Measurements from ENCODE around the gene RHOBTB1. TPM values are rescaled to one million over a fixed set of nuclear protein-coding genes. Genes with fewer than 3 reads are reported as not detected.

Gene RHOBTB1
- total and polyA plus RNA-seq, 12 donors: 4.3 to 20.5 (median 12.3) TPM

DNA sequence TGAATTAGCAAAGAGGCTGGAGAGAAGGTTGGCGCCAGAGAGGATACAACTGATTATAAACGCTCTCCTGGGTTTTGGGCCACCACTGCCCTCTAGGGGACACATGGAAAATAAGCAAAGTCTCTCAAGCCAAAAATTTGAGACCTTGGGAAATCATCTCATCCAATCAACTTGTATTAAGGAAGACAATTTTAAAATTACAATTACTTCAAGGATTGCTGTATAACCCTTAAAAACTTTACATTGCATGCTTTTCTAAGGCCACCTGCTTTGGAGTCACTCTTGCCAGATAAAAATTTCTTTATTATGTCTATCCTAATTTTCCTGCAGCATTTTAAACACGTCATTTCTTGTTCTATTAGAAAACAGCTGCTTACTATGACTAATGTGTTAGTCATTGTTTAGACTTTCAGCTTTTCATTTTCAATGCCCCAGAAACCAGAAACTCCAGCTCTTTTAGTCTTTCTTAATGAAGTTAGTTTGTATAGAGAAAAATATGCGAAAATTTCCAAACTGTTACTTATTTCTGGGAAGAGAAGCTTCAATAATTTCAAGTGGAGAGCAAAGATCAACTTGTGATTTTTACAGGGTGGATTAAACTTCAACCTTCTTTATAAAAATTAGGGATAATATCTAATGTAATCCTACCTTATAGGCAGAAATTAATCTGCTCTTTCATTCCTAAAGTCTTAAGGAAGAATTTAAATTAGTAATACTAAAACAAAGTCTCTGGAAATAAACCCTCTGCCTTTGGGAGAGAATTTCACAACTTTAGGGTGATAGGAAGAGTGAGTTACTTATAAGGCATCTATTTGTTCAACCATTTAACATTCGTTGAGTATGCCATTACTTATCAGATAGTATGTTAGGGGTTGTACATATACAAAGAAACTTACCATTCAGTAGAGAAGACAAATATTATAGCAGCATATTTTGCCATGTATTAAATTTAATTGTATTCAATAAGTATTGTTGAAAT lies 20.6 kb upstream of the RHOBTB1 start:
- H3K36me3 ChIP-seq: no peaks in the 10 kb centered on the region
- ATAC-seq: peak in 7 of 8 donors; percentile 66 to 93 (median 90)
- peak overlapping the region in 7 of 10 donors; percentile 39 to 62 (median 54) for H3K27ac ChIP-seq
- H3K4me3 ChIP-seq: peak overlapping the region in 1 of 10 donors; percentile 2
- no peaks in the 10 kb centered on the region for H3K9me3 ChIP-seq
- TF ChIP-seq CTCF (IDR thresholded peaks at IDR 0.05): peak; percentile 70 to 92 (median 86)
- intact Hi-C loops (cut with DNase I): loop anchor here (1.0 to 10.0 kb wide), 11 partner anchors 81 to 320 kb away; no protein-coding TSS in a partner anchor
- WGBS, 2 donors: 36 to 42% methylated on average over 5 of the region's 5 CpGs
- DNase-seq: peak; percentile 40 to 80
- peaks cover 0 to 25% (median 10%) of the 10 kb centered on the region in 9 donors for H3K4me1 ChIP-seq
- no peaks in the 10 kb centered on the region for H3K27me3 ChIP-seq

GRCh38 chr10:60963441-60964256 lies 19.7 kb upstream of the RHOBTB1 start:
- H3K36me3 ChIP-seq: no peaks in the 10 kb centered on the region
- peak in 2 of 8 donors; percentile 54 to 58 for ATAC-seq
- H3K27me3 ChIP-seq: no peaks in the 10 kb centered on the region
- intact Hi-C loops (cut with DNase I): loop anchor here (1.0 to 10.0 kb wide), 11 partner anchors 80 to 321 kb away; no protein-coding TSS in a partner anchor
- TF ChIP-seq CTCF (IDR thresholded peaks at IDR 0.05): no peak
- H3K4me1 ChIP-seq: peaks cover 0 to 25% (median 10%) of the 10 kb centered on the region in 9 donors
- no peak for DNase-seq
- H3K4me3 ChIP-seq: no peak overlapping the region
- peak overlapping the region in 4 of 10 donors; percentile 8 to 28 (median 22) for H3K27ac ChIP-seq
- no peaks in the 10 kb centered on the region for H3K9me3 ChIP-seq
- 15 to 18% methylated on average over 4 of the region's 4 CpGs for WGBS, 2 donors

DNA sequence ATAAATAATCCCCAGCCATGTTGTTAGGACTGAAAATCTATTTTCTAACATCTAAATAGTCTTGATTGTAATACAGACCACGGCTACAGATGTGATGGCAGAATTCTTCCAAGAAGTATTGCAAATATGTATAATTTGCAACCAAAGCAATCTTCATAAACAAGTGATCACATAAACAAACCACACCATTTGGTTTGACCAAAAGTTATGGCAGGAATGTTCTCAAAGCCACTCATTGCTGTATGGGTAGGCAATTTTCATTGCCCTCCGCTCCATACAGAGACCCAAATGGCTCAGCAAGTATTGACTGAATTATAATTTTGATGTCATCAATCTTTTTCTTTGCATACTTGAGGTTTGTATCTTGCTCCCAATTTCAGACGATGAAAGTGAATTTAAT lies 19.0 kb upstream of the RHOBTB1 start:
- H3K27ac ChIP-seq: no peak overlapping the region
- intact Hi-C loops (cut with DNase I): loop anchor here (5.0 to 10.0 kb wide), 5 partner anchors 81 to 322 kb away; no protein-coding TSS in a partner anchor
- no peak for TF ChIP-seq CTCF (IDR thresholded peaks at IDR 0.05)
- 64 to 70% methylated on average over 3 of the region's 3 CpGs for WGBS, 2 donors
- H3K4me1 ChIP-seq: peaks cover 0 to 25% (median 10%) of the 10 kb centered on the region in 9 donors
- H3K36me3 ChIP-seq: no peaks in the 10 kb centered on the region
- DNase-seq: no peak
- no peaks in the 10 kb centered on the region for H3K27me3 ChIP-seq
- no peak overlapping the region for H3K4me3 ChIP-seq
- no peak for ATAC-seq
- H3K9me3 ChIP-seq: no peaks in the 10 kb centered on the region

DNA sequence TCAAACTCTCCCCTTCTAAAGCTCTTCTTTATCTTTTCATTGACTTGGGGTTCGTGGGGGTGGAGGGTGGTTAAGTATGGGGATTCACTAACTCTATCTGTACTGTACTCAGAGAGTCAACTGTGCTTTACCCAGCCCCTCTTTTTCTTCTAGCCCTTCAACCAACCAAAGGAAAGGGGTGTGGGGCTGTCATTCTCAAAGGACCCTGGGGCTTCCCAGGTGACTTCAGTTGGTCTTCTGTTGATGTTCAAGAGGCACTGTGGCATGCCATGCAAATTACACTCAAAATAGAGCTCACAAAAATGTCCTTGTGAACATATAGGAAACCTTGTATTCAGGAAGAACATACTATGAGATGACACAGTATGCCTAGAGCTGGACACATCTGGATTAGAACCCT lies 16.9 kb upstream of the RHOBTB1 start:
- 80% methylated on average over 1 of the region's 1 CpG for WGBS, 2 donors

More for the DNA sequence above, 16.9 kb upstream of the RHOBTB1 start:
- no peak for ATAC-seq
- H3K4me3 ChIP-seq: no peak overlapping the region
- TF ChIP-seq CTCF (IDR thresholded peaks at IDR 0.05): no peak
- H3K4me1 ChIP-seq: peaks cover 0 to 25% (median 10%) of the 10 kb centered on the region in 9 donors
- no peak for DNase-seq
- H3K9me3 ChIP-seq: no peaks in the 10 kb centered on the region
- no peaks in the 10 kb centered on the region for H3K27me3 ChIP-seq
- intact Hi-C loops (cut with DNase I): loop anchor here (5.0 to 10.0 kb wide), 5 partner anchors 79 to 324 kb away; no protein-coding TSS in a partner anchor
- H3K36me3 ChIP-seq: no peaks in the 10 kb centered on the region
- no peak overlapping the region for H3K27ac ChIP-seq
